SKM-1 treated with dmso at 0.1 percent for 144 hours (cell line): ENCODE data around the gene TFAM.

Experiments used
- DNase-seq: peaks from one replicate; lab custom pipeline; 2025; ENCODE audit not compliant: unreplicated experiment; lab: John Stamatoyannopoulos, UW

Gene TFAM

GRCh38 chr10:58384999-58385783, at the start of gene TFAM:
Gene TFAM (plus strand): TSS chr10:58385410. CDS start chr10:58385548, 138 bp downstream.
- peak; percentile 88 for DNase-seq

GRCh38 chr10:58336242-58336641, 49.0 kb upstream of the TFAM start:
- no peak for DNase-seq

GRCh38 chr10:58341422-58341821, 43.8 kb upstream of the TFAM start:
- DNase-seq, result no peak

DNA sequence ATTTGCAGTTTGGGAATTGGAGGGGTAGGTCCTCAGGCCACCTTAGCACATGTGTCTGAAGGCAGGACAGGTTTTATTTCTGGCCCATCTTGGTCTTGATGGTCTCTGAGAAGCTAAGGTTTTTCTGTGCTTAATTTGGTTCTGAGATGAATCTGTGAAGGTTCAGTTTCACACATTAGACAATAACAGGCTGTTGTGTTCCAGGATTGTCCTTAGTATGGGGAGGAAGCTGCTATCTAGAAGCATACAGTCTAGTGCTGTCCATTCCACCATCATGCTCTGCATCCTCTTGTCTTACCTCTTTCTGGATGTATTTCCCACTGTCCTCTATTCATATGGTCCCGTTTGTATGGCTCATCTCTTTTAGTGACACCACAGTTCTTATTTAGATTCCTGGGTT, 43.3 kb upstream of the TFAM start:
- no peak for DNase-seq

DNA sequence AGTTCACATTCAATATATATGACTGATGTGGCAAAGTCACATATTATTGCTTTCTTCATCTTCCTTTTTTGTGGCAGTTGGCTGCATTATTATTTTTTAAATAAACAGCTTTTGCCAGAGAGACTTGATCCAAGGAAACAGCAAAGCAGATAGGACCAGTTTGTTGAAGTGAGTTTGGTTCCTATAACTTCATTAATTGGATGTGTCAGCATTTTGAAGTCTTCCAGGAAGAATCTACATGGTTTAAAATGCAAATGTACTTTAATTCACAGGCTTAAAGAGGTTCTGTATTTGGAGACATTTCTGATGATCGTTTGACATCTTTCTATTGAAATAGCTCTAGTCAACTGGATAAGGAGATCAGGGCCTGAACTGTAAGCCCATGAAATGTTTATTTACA, 37.2 kb upstream of the TFAM start:
- DNase-seq, result no peak

- no peak for DNase-seq
Observed at GRCh38 chr10:58348571-58349033, 36.6 kb upstream of the TFAM start.

DNA sequence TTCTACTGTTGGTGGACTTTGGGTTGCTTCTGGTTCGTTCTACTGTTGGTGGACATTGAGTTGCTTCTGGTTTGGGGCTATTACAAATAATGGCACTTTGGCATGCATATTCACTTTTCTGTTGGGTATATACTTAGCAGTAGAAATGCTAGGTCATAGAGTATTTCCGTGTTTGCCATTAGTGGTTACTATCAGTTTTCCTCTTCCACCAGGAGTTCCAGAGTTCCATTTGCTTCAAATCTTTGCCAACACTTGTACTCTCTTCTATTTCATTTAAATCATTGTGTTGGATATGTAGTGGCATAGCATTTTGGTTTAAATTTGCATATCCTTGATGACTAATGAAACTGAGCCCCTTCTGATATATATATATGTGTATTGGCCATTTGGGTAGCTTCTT, 35.2 kb upstream of the TFAM start:
- DNase-seq, result no peak

DNA sequence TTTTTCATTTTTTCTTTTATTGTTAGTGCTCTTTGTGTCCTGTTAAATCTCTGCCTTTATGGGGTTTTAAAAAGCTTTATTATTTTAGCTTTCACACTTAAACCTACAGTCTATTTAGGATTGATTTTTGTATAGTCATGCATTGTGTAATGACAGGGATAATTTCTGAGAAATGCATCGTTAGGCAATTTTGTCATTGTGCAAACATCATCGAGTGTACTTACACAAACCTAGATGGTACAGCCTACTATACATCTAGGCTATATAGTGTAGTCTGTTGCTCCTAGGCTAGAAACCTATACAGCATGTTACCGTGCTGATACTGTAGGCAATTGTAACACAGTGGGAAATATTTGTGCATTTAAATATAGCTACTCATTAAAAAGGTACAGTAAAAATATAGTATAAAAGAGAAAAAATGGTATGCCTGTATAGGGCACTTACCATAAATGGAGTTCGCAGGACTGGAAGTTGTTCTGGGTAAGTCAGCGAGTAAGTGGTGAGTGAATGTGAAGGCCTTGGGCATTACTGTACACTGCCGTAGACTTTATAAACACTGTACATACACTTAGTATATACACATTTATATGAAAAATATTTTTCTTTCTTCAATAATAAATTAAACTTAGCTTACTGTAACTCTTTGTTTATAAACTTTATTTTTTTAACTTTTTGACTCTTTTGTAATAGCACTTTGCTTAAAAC, 34.4 kb upstream of the TFAM start:
- DNase-seq, result peak; percentile 41

- DNase-seq, result no peak
Observed at GRCh38 chr10:58351616-58352578, 33.3 kb upstream of the TFAM start.

- no peak for DNase-seq
Observed at GRCh38 chr10:58352956-58353610, 32.1 kb upstream of the TFAM start.

DNA sequence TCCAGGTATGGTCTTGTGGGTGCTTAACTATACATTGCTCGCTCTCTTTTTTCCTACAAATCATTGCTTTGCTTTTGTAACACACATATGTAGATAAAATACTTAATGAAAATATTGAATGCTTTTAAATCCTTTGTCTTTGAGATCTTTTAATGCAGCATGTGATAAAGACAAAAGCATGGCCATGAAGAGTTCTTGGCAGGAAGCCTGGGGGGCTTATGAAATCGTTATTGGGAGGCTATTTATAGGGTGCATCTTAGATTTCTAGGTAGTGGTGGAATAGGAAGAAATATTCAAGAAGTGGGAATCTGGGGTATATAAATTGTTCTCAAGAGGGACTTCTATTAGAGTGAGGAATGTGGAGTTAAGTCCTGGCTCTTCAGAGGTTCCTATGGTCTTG, 28.5 kb upstream of the TFAM start:
- DNase-seq, result no peak

GRCh38 chr10:58358314-58358933, 26.8 kb upstream of the TFAM start:
- no peak for DNase-seq

GRCh38 chr10:58358947-58359346, 26.3 kb upstream of the TFAM start:
- DNase-seq, result no peak

- no peak for DNase-seq
Observed at GRCh38 chr10:58359541-58359940, 25.7 kb upstream of the TFAM start.

DNA sequence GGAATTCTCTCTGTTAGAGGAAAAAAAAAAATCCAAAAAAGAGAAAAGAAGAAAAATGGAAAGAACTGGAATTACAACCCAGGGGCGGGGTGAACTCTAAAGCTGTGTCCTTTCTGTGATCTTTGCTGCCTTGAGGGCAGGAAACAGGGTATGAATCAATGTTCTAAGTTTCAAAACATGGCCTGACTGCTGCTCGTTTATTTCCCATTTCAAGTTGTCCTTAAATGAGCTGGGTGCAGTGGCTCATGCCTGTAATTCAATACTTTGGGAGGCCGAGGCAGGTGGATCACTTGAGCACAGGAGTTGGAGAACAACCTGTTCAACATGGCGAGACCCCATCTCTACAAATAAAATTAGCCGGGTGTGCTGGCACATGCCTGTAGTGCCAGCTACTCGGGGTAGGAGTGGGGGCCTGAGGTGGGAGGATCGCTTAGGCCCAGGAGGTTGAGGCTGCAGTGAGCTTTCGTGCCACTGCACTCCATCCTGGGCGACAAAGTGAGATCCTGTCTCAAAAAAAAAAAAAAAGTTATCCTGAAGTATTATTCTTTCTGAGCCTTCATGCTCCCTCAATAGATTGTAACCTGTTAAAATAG, 24.7 kb upstream of the TFAM start:
- DNase-seq, result no peak

DNA sequence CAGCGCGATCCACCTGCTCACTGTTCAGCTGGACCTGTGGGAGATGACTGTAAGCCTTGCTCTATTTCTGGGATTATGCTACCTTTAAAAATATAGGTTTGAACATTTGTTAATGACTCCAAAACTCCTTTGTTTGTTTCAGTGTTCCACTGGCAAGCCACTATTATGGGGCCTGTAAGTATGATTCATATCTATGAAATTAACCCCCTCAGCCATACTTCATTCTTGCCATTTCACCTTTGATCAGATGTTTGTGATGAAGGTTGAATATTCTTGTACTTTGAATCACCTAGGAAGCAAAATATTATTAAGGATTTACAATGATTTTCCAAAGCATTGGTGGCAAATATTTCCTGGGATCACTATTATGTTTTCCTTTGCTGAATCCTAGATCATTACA, 23.9 kb upstream of the TFAM start:
- DNase-seq, result no peak

DNA sequence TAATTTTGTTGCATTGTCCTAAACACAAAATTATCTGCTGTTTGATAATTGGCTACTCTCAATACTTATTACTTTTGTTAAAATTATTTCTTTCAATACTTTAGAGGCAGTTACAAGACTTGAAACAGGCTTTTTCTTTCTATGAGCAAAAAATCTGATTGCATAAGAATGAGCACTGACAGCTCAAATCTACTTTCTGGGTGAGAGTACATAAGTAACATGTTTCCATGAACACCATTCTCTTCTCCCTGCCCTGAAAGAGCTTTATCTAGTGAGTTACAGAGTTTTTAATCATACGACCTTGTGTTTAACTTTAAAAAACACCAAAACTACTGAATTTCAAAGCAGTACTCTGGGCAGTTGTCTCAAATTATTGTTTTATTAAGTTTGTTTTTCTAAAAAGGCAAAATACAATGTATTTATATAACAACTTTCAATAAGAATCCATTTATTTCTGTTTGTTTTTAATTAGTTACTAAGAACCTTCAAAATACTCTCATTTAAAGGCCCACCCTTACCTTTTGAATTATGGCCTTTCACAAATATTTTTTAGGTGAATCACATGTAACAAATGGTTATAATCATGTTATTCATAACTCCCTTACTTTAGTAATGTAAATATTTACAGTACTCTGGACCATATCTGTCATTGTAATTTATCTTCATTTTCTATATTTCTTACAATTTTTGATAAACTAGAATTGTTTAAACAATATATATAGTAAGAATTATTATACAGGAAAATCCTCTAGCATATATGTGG, 23.0 kb upstream of the TFAM start:
- DNase-seq, result no peak

DNA sequence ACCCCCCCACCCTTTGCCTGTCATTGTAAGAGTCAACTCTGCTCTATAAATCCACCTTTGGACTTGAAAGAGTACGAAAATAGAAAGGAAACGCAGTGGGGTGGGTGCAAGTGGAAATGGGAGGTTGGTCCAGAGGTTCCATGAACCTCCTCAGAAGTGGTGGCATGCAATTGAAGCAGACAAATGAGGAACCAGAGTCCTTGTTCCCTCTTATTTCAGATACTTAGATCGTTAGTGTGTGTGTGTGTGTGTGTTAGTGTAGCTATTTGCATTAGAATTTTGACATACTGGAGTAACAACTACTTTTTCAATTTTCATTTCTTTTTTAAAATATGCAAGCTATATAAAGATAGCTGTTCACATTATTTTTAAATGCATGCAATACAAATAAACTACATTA, 18.1 kb upstream of the TFAM start:
- peak; percentile 14 for DNase-seq

- no peak for DNase-seq
Observed at GRCh38 chr10:58371473-58371872, 13.7 kb upstream of the TFAM start.
